ENCODE measurements around the gene TTLL8. TPM values are rescaled to one million over a fixed set of nuclear protein-coding genes. Genes with fewer than 3 reads are reported as not detected.

The TTLL8 gene
- polyA plus RNA-seq, 3 donors = not detected

DNA sequence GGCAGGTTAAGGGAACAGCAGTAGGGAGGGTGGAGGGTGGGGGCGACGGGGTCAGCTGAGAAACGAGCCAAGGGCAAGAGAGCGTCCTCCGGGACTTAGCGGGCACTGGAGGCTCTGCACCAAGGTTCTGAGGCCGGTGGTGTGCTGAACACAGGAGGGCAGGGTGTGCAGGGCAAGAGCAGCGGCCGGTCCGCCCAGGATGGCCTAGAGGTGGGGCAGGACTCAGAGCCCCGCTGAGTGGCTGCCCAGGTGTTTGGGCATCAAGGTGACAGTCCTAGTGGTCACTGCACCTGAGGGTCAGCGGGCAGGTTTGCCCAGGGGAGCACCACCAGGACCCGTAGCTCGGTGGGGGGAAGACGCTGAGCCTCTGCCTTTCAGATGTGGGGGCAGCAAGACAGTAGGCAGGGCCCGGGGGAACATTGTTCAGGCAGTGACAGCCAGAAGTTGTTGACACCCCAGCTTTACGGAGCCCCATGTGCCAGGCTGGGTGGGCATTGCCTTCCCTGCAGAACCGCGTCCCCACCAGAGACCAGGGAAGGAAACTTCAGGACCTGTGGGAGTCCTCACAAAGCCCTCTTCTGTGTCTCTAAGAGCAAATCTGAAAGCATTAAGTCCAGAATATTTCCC, 4.5 kb upstream of the TTLL8 start:
- DNase-seq (ENCODE audit: low read depth in 3 of 3, low spot score in 2 of 3) = no peak

DNA sequence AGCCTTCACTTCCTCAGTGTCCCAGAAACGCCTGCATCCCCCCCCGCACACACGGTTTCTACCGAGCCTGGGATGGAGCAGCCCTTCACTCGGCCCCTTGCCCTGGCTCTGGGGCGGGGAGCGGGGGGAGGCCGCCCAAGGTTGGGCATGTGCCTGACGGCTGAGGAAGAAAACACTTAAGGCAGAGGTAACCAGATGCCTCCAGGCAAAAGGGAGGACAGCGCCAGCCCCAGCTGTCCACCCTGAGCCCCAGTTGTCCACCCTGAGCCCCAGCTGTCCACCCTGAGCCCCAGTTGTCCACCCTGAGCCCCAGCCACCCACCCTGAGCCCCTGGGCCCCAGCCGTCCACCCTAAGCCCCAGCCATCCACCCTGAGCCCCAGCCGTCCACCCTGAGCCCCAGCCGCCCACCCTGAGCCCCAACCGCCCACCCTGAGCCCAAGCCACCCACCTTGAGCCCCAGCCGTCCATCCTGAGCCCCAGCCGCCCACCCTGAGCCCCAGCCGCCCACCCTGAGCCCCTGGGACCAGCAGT, 3.8 kb upstream of the TTLL8 start:
- no peak for DNase-seq (ENCODE audit: low read depth in 3 of 3, low spot score in 2 of 3)

DNA sequence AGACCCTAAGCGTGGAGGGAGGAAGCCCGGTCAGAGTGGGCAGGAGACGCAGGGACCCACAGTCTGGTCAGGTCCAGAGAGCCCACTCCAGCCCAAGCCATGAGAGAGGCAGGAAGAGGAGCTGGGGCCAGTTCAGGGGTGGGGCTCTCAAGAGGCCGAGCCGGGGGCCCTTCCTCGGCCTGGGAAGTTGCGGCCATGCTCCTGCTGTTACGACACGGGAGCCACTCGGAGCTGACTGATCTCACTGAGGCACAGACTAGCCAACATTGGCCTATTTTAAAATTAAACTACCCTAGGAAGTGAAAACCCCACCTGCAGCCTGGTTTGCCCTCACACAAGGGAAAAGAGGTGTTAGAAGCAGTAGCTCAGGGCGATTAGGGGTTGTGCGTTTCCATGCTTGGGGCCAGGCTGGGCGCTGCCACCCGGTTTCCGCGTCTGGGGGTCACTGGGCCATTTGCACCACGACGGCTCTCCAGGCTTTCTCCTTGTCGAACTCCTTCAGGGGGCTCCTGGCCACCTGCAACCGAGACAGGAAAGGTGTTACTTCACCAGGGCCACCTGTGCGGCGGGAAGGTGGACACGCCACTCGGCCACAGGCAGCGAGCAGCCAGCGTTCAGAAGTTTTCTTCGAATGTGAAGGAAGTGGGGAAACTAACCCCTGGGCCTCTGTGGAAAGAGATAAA, 3.2 kb upstream of the TTLL8 start:
- DNase-seq (ENCODE audit: low read depth in 3 of 3, low spot score in 2 of 3) = no peak

DNA sequence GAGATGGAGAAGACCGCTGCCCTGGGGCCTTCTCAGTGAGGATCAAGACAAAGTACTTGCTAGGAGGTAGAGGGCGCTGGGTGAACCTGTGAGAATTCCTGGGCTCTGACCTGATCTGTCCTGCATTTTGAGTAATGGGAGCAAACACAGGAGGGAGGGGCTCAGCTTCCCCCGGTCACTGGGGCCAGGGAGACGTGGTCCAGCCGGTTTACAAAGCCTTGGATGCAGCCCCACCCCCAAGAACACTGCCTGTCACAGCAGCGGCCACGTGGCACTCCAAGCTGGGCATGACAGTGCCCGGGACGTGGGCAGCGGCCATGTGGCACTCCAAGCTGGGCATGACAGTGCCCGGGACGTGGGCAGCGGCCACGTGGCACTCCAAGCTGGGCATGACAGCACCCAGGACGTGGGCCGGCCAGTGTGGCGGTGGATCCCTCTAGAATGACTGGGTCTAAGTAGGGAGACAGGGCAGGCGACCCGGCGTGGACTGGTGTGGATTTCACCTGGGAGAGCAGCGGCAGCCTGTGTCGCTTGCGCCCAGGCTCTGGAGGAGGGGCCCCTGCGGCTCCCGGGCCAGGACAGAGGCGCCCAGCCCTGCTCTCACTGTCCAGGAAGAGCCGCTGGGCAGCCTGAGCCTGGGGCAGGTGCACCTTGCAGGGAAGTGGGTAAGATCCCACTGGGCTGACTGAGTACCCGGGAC, 2.5 kb upstream of the TTLL8 start:
- no peak for DNase-seq (ENCODE audit: low read depth in 3 of 3, low spot score in 2 of 3)

DNA sequence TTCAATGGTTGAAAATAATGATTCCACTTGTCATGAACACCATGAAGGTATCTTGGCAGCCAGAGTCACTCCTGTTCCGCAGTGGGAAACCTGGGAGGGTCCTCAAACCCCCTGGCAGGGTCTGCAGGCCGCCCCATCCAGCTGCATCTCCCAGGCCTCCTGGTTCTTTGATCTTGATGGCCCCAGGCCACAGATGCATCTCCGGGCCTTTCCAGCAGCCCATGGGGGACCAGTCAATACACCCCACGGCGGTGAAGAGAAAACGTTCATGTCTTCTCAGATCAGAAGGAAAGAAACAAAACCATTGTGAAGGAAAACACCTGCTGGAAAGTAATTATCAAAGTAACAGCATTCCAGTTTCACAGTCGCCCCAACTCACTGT, 1.8 kb upstream of the TTLL8 start:
- DNase-seq (ENCODE audit: low read depth in 3 of 3, low spot score in 2 of 3) = no peak

DNA sequence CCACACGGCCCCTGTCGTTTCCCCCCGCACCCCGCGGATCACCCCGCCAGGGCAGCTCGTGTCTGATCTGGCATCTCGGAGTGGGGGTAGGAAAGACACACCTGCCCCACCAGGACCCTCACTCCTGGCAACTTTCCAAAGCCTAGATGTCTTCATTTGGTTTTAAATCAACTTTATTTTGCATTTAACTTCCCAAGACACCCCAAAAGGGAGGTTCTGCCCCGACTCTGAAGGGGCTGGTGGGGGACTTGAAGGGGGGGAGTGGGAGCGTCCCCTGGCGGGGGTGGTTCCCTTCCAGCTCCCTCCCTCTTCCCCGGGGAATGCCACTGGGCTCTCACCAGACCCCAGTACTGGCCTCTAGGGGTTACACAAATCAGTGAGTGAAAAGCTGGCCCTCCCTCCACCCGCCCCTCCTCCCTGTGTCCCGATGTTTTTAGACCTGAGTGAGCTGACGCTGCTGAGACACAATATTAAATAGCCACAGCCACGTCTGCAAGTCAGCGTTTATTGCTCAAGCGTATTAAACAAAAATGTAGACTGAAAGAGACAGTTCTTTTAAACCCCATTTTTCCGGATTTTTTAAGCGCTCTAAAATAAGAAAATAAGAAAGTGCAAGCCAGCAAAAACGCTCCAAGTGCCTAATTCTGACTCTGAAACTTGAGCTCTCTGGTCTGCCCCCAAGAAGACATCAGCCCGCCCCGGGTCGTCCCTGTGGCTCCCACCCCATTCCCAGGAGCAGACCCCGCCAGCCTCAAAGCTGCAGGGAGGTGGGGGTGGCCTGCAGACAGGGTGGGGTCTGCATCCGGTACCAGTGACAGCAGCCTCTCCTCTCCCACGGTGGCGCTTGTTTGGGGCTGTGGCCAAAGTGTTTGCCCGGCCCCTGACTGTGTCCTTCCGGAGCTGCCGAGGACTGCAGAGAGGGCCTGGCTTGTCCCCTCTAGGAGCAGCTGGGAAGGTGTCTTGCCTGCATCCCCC, 1.1 kb upstream of the TTLL8 start:
- DNase-seq (ENCODE audit: low read depth in 3 of 3, low spot score in 2 of 3) = peak in 1 of 3 donors; percentile 23

DNA sequence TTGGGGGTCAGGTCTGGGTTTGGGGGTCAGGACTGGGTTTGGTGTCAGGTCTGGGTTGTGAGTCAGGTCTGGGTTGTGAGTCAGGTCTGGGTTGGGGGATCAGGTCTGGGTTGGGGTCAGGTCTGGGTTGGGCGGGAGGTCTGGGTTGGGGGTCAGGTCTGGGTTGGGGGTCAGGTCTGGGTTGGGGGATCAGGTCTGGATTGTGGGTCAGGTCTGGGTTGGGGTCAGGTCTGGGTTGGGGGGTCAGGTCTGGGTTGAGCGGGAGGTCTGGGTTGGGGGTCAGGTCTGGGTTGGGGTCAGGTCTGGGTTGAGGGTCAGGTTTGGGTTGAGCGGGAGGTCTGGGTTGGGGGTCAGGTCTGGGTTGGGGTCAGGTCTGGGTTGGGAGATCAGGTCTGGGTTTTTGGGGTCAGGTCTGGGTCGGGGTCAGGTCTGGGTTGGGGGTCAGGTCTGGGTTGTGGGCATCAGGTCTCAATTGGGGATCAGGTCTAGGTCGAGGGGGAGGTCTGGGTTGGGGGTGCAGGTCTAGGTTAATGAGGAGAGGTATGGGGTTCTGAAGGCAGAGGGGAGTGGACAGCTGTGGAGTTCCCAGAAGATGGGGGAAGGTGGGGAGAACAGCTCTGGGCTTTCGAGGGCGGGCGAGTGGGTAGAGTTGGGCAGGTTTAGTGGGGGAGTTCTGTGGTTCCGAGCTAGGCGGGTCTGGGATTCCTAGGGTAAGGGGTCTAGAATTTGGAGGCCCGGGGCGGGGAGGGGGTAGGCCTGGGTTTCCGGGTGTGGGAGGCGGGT, 629 bp downstream of the TTLL8 start:
- DNase-seq (ENCODE audit: low read depth in 3 of 3, low spot score in 2 of 3) = no peak

DNA sequence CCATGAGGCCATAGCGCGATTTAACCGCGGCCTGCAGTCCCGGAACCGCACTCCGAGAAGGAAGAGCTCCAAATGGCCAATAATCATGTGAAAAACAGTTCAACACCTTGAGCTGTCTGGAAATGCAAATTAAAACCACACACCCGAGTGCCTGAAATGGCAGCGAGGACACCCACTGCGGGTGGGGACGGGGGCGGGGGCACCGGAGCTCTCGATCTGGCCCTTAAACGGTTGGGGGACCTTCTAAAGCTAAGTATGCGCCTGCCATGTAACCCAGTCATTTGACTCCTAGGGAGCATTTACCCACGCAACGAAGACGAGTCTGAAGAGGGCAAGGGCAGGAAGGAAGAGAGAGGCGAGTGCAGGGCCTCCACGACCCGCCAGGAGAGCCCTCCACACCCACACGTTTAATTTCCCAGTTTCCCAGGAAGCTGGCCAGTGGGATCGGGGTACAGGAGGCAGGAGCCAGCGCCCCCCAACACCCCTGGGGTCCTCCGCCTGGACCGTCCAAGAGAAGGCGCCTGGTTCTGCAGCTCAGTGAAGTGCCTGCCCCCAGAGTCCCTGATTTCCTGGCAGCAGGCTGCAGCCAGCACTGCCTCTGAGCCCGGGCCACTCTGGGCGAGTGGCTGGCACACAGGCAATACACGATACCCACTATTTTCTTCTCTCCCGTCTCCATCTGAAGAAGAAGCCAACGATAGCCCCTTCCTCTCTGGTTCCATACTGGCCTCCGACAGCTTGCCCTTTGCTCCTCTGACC, 1.7 kb downstream of the TTLL8 start:
- no peak for DNase-seq (ENCODE audit: low read depth in 3 of 3, low spot score in 2 of 3)

DNA sequence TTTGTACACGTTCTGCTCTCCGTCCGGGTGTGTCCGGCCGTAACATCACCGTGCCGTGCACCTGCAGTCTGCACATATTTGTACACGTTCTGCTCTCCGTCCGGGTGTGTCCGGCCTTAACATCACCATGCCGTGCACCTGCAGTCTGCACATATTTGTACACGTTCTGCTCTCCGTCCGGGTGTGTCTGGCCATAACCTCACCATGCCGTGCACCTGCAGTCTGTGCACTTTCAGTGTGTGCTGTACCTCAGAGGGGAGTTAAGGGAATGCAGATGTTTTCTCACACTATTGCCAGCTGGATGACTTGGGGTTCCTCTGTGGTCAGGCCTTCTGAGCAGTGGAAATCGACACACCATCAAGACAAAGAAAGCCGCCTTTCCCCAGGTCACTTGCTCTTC, 4.2 kb downstream of the TTLL8 start:
- no peak for DNase-seq (ENCODE audit: low read depth in 3 of 3, low spot score in 2 of 3)

DNA sequence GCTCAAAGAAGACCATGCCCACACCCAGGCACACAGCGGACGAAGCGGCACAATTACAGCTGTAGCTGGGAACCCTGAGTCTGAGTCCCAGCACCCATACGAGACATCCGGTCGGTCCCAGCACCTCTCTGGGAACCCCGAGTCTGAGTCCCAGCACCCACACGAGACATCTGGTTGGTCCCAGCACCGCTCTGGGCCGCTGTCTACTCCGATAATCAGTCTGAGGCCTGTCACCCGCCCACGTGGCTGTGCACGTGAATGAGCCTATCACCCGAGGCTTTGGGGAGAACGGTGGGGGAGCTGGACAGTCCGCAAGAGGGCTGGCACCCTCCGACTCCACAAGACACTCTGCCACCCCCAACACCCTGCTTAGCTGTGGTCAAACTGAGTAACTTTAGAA, 6.2 kb downstream of the TTLL8 start:
- DNase-seq (ENCODE audit: low read depth in 3 of 3, low spot score in 2 of 3) = no peak

DNA sequence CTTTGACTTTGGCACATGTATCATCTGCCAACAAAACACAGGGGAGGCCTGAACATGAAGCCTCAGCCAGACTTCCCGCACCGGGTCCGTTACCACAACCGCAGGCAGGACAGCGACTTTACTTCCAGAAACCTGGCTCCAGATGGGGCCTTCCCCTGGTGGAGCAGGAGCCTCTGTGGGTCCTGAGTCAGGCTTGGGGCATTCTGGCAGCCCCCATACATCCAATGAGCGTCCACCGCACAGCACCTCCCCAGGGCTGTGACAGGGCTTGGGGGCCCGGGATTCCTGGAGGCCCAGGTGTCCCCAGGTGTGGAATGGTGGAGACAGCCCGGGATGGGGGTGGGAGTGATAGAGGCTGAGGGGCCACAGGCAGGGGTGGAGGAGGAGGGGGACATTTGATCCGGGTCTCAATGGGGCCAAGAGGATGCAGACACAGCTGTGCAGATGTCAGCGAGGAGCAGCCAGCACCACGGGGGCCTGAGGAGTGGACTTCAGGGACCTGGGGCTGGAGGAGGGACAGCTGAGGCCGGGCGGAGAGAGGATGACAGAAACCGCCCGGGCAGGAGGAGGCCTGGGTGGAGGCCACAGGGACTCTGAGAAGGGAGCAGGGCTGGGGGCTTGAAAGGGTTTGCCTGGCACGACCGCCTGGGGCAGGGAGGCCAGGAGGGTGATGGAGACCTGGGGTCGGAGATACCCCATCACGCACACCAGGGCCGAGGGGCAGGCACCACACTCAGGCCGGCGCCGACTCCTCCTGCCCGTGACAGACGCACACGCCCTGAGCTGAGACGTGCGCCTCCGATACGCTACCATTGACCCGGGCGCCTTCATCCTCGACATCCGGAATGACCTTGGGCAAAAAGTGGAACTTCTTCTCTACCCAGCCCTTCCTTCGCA, 8.6 kb downstream of the TTLL8 start:
- no peak for DNase-seq (ENCODE audit: low read depth in 3 of 3, low spot score in 2 of 3)

DNA sequence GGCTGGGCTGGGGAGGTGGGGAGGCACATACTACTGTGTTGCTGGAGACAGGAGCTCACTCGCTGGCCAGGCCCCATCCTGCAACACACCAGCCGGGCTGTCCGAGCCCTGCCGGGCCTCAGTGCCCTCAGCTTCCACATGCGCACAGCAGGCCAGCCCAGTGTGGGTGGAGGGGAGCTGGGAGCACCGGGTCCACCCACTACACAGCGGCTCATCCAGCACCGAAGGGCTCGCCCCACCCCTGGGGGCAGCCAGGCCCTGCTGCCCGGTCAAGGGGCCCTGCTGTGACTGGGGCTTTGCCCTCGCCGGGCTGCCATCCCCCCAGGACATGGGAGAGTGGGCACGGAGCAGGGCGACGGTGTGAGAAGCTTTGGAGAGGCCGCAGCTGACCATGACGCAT, 9.3 kb downstream of the TTLL8 start:
- no peak for DNase-seq (ENCODE audit: low read depth in 3 of 3, low spot score in 2 of 3)

DNA sequence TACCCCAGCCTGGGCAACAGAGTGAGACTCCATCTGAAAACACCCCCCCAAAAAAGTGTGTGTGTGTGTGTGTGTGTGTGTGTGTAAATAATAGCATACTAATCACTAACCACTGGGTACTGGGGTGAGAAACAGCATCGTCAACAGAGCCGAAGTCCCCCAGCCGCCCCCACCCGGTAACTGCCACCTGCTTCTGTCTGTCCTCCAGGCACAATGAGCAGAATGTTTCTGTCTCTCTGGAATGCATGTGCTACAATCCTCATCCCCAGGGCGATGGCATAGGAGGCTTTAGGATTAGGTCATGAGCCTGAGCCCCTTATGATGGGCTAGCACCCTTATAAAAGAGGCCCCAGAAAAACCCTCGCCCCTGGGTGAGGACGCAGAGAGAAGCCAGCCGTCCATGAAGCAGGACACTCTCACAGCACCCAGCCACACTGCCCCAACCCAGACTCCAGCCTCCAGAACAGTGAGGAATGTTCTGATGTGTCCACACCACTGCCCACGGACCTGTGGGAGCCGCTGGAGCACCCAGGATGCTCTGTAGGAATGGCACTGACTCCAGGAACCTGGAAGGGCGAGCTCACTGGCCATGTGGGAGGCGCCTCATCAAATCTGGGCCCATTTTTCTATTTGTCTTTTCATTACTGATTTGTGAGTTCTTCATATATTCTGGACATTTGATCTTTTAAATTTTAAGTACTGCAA, 9.9 kb downstream of the TTLL8 start:
- DNase-seq (ENCODE audit: low read depth in 3 of 3, low spot score in 2 of 3) = no peak

DNA sequence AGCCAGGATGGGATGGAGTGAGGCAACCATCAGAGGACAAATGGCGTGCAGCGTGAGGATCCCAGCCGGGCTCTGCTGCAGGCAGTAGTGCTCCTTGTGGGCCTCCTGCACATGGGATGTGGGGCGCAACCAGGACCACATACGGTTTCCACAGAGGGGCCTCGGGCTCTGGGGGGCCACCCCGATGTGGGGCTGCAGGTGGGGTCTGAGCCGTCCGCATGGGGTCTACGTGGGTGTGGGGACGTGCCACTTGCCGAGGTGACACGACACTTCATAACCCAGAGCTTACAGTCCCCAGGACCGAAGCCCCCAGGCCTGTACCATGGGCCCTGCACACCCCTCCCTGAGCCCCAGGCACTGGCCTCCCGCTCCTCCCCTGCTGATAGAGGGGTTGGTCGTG, 10.8 kb downstream of the TTLL8 start:
- DNase-seq (ENCODE audit: low read depth in 3 of 3, low spot score in 2 of 3) = no peak

DNA sequence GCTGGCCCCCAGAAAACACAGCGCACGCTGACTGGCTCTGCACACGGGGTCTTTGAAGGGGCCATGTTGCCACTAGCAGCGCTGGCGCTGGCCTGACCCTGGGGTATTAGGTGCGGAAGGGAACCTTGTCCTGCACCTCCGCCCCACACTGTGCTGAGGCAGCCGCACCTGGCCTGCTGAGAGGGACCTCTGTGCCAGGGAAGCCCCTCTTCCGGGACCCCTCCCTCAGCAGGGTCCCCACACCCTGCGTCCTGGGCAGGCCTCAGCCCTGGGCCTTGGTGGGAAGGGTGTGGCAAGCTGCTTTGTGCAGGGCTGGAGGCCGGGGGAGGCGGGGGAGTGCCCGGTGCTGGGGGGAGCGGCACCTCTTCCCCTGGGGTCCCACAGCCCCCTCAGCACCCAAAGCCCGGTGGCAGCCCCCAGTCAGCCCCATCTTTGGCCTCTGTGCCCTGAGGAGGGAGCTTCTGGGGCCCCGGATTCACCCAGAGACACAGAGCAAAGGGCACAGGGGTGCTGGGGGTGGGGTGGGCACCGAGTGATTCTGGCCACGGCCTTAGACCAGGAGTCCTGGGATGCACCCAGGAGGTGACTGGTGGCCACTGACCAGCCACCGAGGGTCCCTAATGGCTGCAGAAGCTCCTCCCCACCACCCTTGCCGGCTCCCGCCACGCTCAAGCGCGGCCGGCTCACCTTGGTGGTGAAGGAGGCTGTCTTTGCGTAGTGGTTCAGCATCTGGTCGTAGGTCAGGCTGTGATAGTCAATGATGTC, 11.4 kb downstream of the TTLL8 start:
- DNase-seq (ENCODE audit: low read depth in 3 of 3, low spot score in 2 of 3) = no peak

DNA sequence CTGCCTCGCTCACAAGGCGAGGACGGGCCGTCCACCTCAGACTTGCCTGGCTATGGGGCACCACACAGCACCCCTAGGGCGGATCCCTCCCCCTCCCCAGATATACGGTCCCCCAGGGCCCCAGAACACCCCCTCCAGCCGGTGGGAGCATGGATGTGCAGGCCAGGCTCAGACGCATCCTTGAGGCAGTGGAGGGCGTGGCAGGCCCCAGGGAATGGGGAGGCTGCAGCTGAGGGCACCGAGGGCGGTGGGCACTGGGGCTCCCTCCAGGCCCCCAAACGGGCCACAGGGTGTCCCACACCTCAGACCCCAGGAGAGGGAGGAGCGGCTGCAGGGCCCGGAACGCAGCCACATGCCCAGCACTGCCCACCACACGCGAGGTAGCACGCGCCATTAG, 12.1 kb downstream of the TTLL8 start:
- no peak for DNase-seq (ENCODE audit: low read depth in 3 of 3, low spot score in 2 of 3)

Measured in right renal cortex interstitium (tissue), 3 donors.